MCF 10A (cell line): ENCODE data around the gene AVPI1. TPM values are rescaled to one million over a fixed set of nuclear protein-coding genes. Genes with fewer than 3 reads are reported as not detected.
A peak's percentile ranks its signal among the peaks of the same experiment; 100 is the strongest.

Experiments
- BruUV-seq: library from RNA; stranded (reverse); fragments of 400-500 nt; replicated peaks from 2 replicates; lab custom pipeline; 2021; lab: Mats Ljungman, UMichigan
- CTCF ChIA-PET: fragments of 300-600 bp; sonication (Branson Sonifier 250); formaldehyde crosslinking; extraction: SDS; loops from one replicate; lab custom pipeline; 2021; ENCODE audit warnings: antibody characterized with exemption, inconsistent platforms; lab: Yijun Ruan, JAX
- POLR2A ChIA-PET: fragments of 300-600, 350-650 bp; sonication (Branson Sonifier 250); formaldehyde crosslinking; extraction: SDS; loops from one replicate; lab custom pipeline; 2020; ENCODE audit warnings: antibody characterized with exemption, inconsistent platforms; lab: Yijun Ruan, JAX
- DNase-seq: peaks from one replicate; pipeline ENCODE4 v3.0.0-alpha.2; 2018; ENCODE audit not compliant: unreplicated experiment
- H3K27ac Mint-ChIP-seq: one replicate; pipeline ENCODE4 v1.8.0; 2022; ENCODE audit warnings: mild to moderate bottlenecking, low read depth, mixed read lengths; ENCODE audit not compliant: unreplicated experiment
- H3K27me3 Mint-ChIP-seq: one replicate; pipeline ENCODE4 v1.8.0; 2022; ENCODE audit warnings: mixed read lengths; ENCODE audit not compliant: insufficient read depth, unreplicated experiment
- H3K36me3 Mint-ChIP-seq: one replicate; pipeline ENCODE4 v1.8.0; 2022; ENCODE audit warnings: mild to moderate bottlenecking, moderate library complexity, mixed read lengths; ENCODE audit not compliant: insufficient read depth, unreplicated experiment
- H3K4me1 Mint-ChIP-seq: one replicate; pipeline ENCODE4 v1.8.0; 2022; ENCODE audit warnings: mixed read lengths; ENCODE audit not compliant: insufficient read depth, unreplicated experiment
- H3K4me3 Mint-ChIP-seq: one replicate; pipeline ENCODE4 v1.8.0; 2022; ENCODE audit warnings: mild to moderate bottlenecking, moderate library complexity, mixed read lengths; ENCODE audit not compliant: unreplicated experiment
- H3K9me3 Mint-ChIP-seq: one replicate; pipeline ENCODE4 v1.8.0; 2022; ENCODE audit warnings: mixed read lengths; ENCODE audit not compliant: unreplicated experiment
- CTCF ChIP-seq: fragments of 200-600 bp; IDR thresholded peaks from one replicate; pipeline ENCODE4 v1.8.0; 2022; ENCODE audit warnings: antibody characterized with exemption, mild to moderate bottlenecking; ENCODE audit not compliant: unreplicated experiment
- intact Hi-C: fragments of 100-400 bp; cut with micrococcal nuclease; formaldehyde crosslinking; loops from 2 replicates; pipeline ENCODE4 v1.14.1; 2022
- total RNA-seq: library from RNA; stranded (reverse); gene quantifications from 2 replicates; pipeline ENCODE4 v1.2.3, GENCODE V29; 2022

AVPI1 gene
- total RNA-seq, 1 experiment from 2014 or later: 305 TPM

GRCh38 chr10:97733256-97733655 is 46.2 kb upstream of the AVPI1 start:
- no TSS peak for BruUV-seq
- DNase-seq: peak; percentile 68
- H3K4me1 Mint-ChIP-seq: peaks cover 15% of the 10 kb centered on the region
- H3K4me3 Mint-ChIP-seq: no peak overlapping the region
- no peak overlapping the region for H3K27ac Mint-ChIP-seq
- no peak for TF ChIP-seq CTCF
- CTCF ChIA-PET: interaction anchor here (0.6 to 15.8 kb wide), 17 partner anchors 9 to 120 kb away, joined by 3 to 847 read pairs (median 7); partner anchors contain the start of genes AVPI1 and MARVELD1
- POLR2A ChIA-PET: interaction anchor here (0.7 to 15.6 kb wide), 9 partner anchors 11 to 121 kb away, joined by 3 to 539 read pairs (median 5); partner anchors contain the start of genes AVPI1 and MARVELD1
- intact Hi-C loops: loop anchor here (5.0 kb wide), 1 partner anchor 161 kb away; the partner anchor contains the start of gene ANKRD2
- H3K9me3 Mint-ChIP-seq: no peaks in the 10 kb centered on the region
- H3K27me3 Mint-ChIP-seq: no peaks in the 10 kb centered on the region
- peaks cover 12% of the 10 kb centered on the region for H3K36me3 Mint-ChIP-seq

GRCh38 chr10:97732052-97732359 is 45.0 kb upstream of the AVPI1 start:
- Mint-ChIP-seq H3K4me3 (no peak overlapping the region), H3K27me3 (no peaks in the 10 kb centered on the region), H3K9me3 (no peaks in the 10 kb centered on the region), H3K4me1 (peaks cover 10% of the 10 kb centered on the region), H3K36me3 (peaks cover 4% of the 10 kb centered on the region), H3K27ac (no peak overlapping the region)
- no peak for DNase-seq
- intact Hi-C loops: loop anchor here (5.0 kb wide), 1 partner anchor 160 kb away; the partner anchor contains the start of gene ANKRD2
- no peak for TF ChIP-seq CTCF
- CTCF ChIA-PET: interaction anchor here (0.6 to 15.8 kb wide), 19 partner anchors 8 to 1890 kb away, joined by 3 to 847 read pairs (median 10); partner anchors contain the start of genes AVPI1 and MARVELD1
- POLR2A ChIA-PET: interaction anchor here (0.9 to 15.6 kb wide), 5 partner anchors 17 to 46 kb away, joined by 3 to 539 read pairs (median 14); partner anchors contain the start of genes AVPI1 and MARVELD1
- no TSS peak for BruUV-seq

GRCh38 chr10:97731346-97732051 is 44.5 kb upstream of the AVPI1 start:
- no peak overlapping the region for H3K4me3 Mint-ChIP-seq
- H3K4me1 Mint-ChIP-seq: peaks cover 15% of the 10 kb centered on the region
- peak; percentile 92 for DNase-seq
- CTCF ChIA-PET: interaction anchor here (0.5 to 15.8 kb wide), 22 partner anchors 8 to 1891 kb away, joined by 3 to 847 read pairs (median 6); partner anchors contain the start of genes AVPI1 and MARVELD1
- peak; percentile 86 for TF ChIP-seq CTCF
- H3K9me3 Mint-ChIP-seq: no peaks in the 10 kb centered on the region
- POLR2A ChIA-PET: interaction anchor here (0.9 to 15.6 kb wide), 4 partner anchors 17 to 52 kb away, joined by 3 to 539 read pairs (median 95); partner anchors contain the start of genes AVPI1 and MARVELD1
- no peaks in the 10 kb centered on the region for H3K27me3 Mint-ChIP-seq
- H3K27ac Mint-ChIP-seq: no peak overlapping the region
- no peaks in the 10 kb centered on the region for H3K36me3 Mint-ChIP-seq
- intact Hi-C loops: loop anchor here (1.0 to 5.0 kb wide), 4 partner anchors 22 to 159 kb away; partner anchors contain the start of gene ANKRD2
- no TSS peak for BruUV-seq

- POLR2A ChIA-PET: interaction anchor here (0.7 to 15.6 kb wide), 4 partner anchors 9 to 43 kb away, joined by 3 to 539 read pairs (median 94); partner anchors contain the start of genes AVPI1 and MARVELD1
- no TSS peak for BruUV-seq
- no peaks in the 10 kb centered on the region for H3K36me3 Mint-ChIP-seq
Observed at GRCh38 chr10:97729014-97729413, 42.0 kb upstream of the AVPI1 start.

More at GRCh38 chr10:97729014-97729413, 42.0 kb upstream of the AVPI1 start:
- Mint-ChIP-seq H3K4me3 (no peak overlapping the region), H3K9me3 (no peaks in the 10 kb centered on the region), H3K27ac (no peak overlapping the region), H3K27me3 (no peaks in the 10 kb centered on the region), H3K4me1 (peaks cover 28% of the 10 kb centered on the region)
- CTCF ChIA-PET: interaction anchor here (0.6 to 15.8 kb wide), 4 partner anchors 18 to 45 kb away, joined by 3 to 847 read pairs (median 24); partner anchors contain the start of genes AVPI1 and MARVELD1
- TF ChIP-seq CTCF: no peak
- intact Hi-C loops: no loop called here
- DNase-seq: no peak
